Stomach (tissue), 4 donors: ENCODE measurements around the gene TRIM5.
"Not testable (repeated sequence)": the region's sequence is repeated elsewhere in the genome, so short reads cannot be mapped to it uniquely, and the experiment has no call there.

Experiments used
- CTCF ChIP-seq, 7 experiments: fragments of 450-650 bp in 4 of 7; fragments of 200-600 bp in 3 of 7; sonication (generic) in 3 of 7; IDR thresholded peaks; one replicate each; pipeline ENCODE4 v1.5.1; 2016 to 2019; ENCODE audit warnings: antibody characterized with exemption in 7 of 7, control low read depth in 2 of 7, mild to moderate bottlenecking in 1 of 7
- EP300 ChIP-seq: sonication (generic); formaldehyde crosslinking; IDR thresholded peaks from one replicate; pipeline ENCODE4 v1.6.1; 2017; ENCODE audit warnings: antibody characterized with exemption
- POLR2A ChIP-seq, 4 donors: fragments of 450-650 bp; IDR thresholded peaks; one replicate each; pipeline ENCODE4 v1.6.1; 2016; ENCODE audit warnings: antibody characterized with exemption in 4 of 4, control low read depth in 2 of 4, mild to moderate bottlenecking in 1 of 4, moderate library complexity in 1 of 4
- POLR2AphosphoS5 ChIP-seq, 3 donors: sonication (generic); formaldehyde crosslinking; IDR thresholded peaks; one replicate each; pipeline ENCODE4 v1.6.1; 2016; ENCODE audit warnings: antibody characterized with exemption in 3 of 3

- TF ChIP-seq POLR2A (IDR thresholded peaks at IDR 0.05); CTCF (IDR thresholded peaks at IDR 0.05); EP300; POLR2AphosphoS5 (IDR thresholded peaks at IDR 0.05): not testable (repeated sequence)
These were observed 1.9 kb downstream of the TRIM5 start for GRCh38 chr11:5682890-5683441.
